DND-41 (cell line): ENCODE data around the gene GRID2IP.

Experiments
- ATAC-seq: fragments of 200-7000 bp; cut with Tn5 transposase; 3 replicates; pipeline ENCODE4 v1.9.1; 2021; ENCODE audit warnings: low read depth; ENCODE audit not compliant: insufficient read depth
- DNase-seq: peaks from one replicate; pipeline ENCODE4 v3.0.0-alpha.2; 2020
- H2AFZ ChIP-seq: 2 replicates; pipeline ENCODE4 v1.6.0; 2012; ENCODE audit warnings: low read depth, low read length
- H3K27ac ChIP-seq: 2 replicates; pipeline ENCODE4 v1.5.1; 2012; ENCODE audit warnings: low read length, inconsistent platforms
- H3K27me3 ChIP-seq: fragments of 200-600 bp; sonication (generic); 2 replicates; pipeline ENCODE4 v1.6.0; 2012; ENCODE audit warnings: low read length, mild to moderate bottlenecking, inconsistent platforms; ENCODE audit not compliant: insufficient read depth, poor library complexity
- H3K36me3 ChIP-seq: 2 replicates; pipeline ENCODE4 v1.5.1; 2012; ENCODE audit warnings: low read length, inconsistent platforms; ENCODE audit not compliant: insufficient read depth
- H3K4me1 ChIP-seq: 2 replicates; pipeline ENCODE4 v1.5.1; 2012; ENCODE audit warnings: mild to moderate bottlenecking, low read length; ENCODE audit not compliant: insufficient read depth
- H3K4me2 ChIP-seq: 2 replicates; pipeline ENCODE4 v1.6.0; 2012; ENCODE audit warnings: mild to moderate bottlenecking, moderate library complexity, low read length, inconsistent platforms; ENCODE audit not compliant: insufficient read depth
- H3K4me3 ChIP-seq, 2 experiments: fragments of 200-600 bp in 1 of 2; shearing (Covaris generic) in 1 of 2; 2 replicates each; pipeline ENCODE4 v1.5.1; 2012 to 2016; ENCODE audit warnings: inconsistent platforms in 2 of 2, low read length in 2 of 2, mild to moderate bottlenecking in 2 of 2, low read depth in 1 of 2, moderate library complexity in 1 of 2
- H3K79me2 ChIP-seq: 2 replicates; pipeline ENCODE4 v1.6.0; 2012; ENCODE audit warnings: low read length, inconsistent platforms; ENCODE audit not compliant: insufficient read depth
- H3K9ac ChIP-seq: 2 replicates; pipeline ENCODE4 v1.6.0; 2012; ENCODE audit warnings: low read depth, mild to moderate bottlenecking, inconsistent platforms, low read length, moderate library complexity
- H3K9me3 ChIP-seq: 2 replicates; pipeline ENCODE4 v1.5.1; 2012; ENCODE audit warnings: low read length, moderate library complexity, mild to moderate bottlenecking, inconsistent platforms; ENCODE audit not compliant: insufficient read depth, severe bottlenecking
- H4K20me1 ChIP-seq: 2 replicates; pipeline ENCODE4 v1.6.0; 2012; ENCODE audit warnings: low read length; ENCODE audit not compliant: insufficient read depth
- EZH2 ChIP-seq: IDR thresholded peaks from 3 replicates; pipeline ENCODE4 v1.6.1; 2012; ENCODE audit warnings: borderline replicate concordance, low read depth, mild to moderate bottlenecking, moderate library complexity, low read length, inconsistent platforms; ENCODE audit not compliant: severe bottlenecking
- TF ChIP-seq, protein P1 (sequence below): IDR thresholded peaks from 2 replicates; pipeline ENCODE4 v1.5.1; 2012; ENCODE audit warnings: borderline replicate concordance, low read length, moderate library complexity, mild to moderate bottlenecking; ENCODE audit not compliant: poor library complexity, severe bottlenecking; ENCODE audit errors: extremely low read depth

Gene GRID2IP

DNA sequence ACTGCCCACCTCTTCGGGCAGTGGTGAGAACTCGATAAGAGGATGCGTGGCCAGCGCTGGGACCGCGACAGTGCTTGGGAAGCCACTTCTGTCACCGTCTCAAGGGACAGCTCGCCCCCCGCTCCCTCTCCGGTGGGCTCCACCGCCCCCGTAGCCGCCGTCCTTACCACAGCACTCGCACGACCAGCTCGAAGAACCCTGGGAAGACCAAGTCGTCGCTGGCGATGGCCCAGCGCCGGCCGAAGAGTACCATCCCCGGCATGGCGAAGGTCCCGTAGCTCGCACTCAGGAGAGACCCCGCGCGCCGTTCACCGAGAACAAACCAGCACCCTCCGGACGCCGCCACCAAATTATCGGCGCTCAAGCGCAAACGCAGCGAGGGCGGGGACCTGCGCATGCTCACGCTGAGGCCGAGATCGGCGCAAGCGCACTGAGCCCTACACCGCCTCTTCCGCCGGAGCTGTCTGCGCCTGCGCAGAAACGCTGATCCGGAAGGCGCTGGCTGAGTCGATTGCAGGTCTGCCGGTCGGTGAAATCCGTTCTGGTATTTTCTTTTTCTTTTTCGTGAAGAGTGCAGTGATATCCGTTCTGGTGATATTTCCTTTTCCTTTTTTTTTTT lies 103.6 kb downstream of the GRID2IP start, which contains the start of gene DAGLB:
TSS of gene DAGLB (minus strand) at position 374 of the 619 bp plus-strand sequence. CDS start at position 262, 112 bp downstream.
- Histone ChIP-seq H3K9ac (peak within 1 kb of the TSS; percentile 84), H4K20me1 (no peaks in the 10 kb centered on the region), H3K27me3 (no peaks in the 10 kb centered on the region), H3K4me2 (peak within 1 kb of the TSS; percentile 97), H3K4me1 (peaks cover 34% of the 10 kb centered on the region), H3K36me3 (peaks cover 28% of the 10 kb centered on the region), H2AFZ (peak within 1 kb of the TSS; percentile 94), H3K4me3 (peak within 1 kb of the TSS; percentile 73 to 81), H3K9me3 (no peaks in the 10 kb centered on the region), H3K79me2 (peaks cover 51% of the 10 kb centered on the region), H3K27ac (peak within 1 kb of the TSS; percentile 81)
- peak; percentile 94 for DNase-seq
- no peak for TF ChIP-seq EZH2
- TF ChIP-seq, protein P1, sequence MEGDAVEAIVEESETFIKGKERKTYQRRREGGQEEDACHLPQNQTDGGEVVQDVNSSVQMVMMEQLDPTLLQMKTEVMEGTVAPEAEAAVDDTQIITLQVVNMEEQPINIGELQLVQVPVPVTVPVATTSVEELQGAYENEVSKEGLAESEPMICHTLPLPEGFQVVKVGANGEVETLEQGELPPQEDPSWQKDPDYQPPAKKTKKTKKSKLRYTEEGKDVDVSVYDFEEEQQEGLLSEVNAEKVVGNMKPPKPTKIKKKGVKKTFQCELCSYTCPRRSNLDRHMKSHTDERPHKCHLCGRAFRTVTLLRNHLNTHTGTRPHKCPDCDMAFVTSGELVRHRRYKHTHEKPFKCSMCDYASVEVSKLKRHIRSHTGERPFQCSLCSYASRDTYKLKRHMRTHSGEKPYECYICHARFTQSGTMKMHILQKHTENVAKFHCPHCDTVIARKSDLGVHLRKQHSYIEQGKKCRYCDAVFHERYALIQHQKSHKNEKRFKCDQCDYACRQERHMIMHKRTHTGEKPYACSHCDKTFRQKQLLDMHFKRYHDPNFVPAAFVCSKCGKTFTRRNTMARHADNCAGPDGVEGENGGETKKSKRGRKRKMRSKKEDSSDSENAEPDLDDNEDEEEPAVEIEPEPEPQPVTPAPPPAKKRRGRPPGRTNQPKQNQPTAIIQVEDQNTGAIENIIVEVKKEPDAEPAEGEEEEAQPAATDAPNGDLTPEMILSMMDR: peak; percentile 12
- peak; percentile 86 for ATAC-seq
